Breast epithelium (tissue), 3 donors: ENCODE data around the gene ACOX2.

Experiments
- CTCF ChIP-seq, 3 donors: fragments of 450-650 bp; IDR thresholded peaks; one replicate each; pipeline ENCODE4 v1.5.1; 2016 to 2017; ENCODE audit warnings: antibody characterized with exemption in 3 of 3, mild to moderate bottlenecking in 3 of 3, moderate library complexity in 3 of 3
- POLR2A ChIP-seq: fragments of 450-650 bp; IDR thresholded peaks from one replicate; pipeline ENCODE4 v1.6.1; 2016; ENCODE audit warnings: antibody characterized with exemption, mild to moderate bottlenecking, moderate library complexity
- POLR2AphosphoS5 ChIP-seq, 3 donors: sonication (generic); formaldehyde crosslinking; IDR thresholded peaks; one replicate each; pipeline ENCODE4 v1.6.1; 2017; ENCODE audit warnings: antibody characterized with exemption in 3 of 3

DNA sequence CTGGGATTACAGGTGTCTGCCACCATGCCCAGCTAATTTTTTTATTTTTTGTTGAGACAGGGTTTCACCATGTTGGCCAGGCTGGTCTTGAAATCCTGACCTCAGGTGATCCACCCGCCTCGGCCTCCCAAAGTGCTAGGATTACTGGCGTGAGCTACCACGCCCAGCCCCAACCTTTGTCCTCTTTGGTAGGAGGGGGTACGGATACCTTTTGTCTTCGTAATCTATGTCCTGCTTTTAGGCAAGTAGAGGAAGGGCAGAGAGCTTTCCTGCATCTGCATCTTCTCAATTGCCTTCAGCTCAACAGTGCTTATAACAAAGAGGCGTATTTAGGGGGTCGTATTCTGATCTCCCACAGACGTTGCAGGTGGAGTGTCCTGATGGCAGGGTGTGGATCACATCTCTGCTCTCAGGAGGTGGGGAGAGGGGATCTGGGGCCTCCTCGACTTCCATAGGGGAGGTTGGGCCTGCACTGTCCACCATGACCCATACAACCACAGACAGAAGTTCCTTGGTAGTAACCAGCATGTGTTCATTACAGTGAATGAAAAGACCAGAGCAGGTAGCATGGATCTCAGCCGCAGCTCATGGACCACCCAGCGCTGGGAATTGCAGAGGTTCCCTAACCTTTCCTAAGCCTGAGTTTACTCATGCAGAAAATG, 66.5 kb downstream of the ACOX2 start:
- TF ChIP-seq POLR2A: no peak
- TF ChIP-seq CTCF (IDR thresholded peaks at IDR 0.05): no peak
- no peak for TF ChIP-seq POLR2AphosphoS5 (IDR thresholded peaks at IDR 0.05)
